Trophoblast cell (in vitro differentiated cells and primary cell): ENCODE results near the gene ZFTA.
A peak's percentile ranks its signal among the peaks of the same experiment; 100 is the strongest.
"Not testable (repeated sequence)": the region's sequence is repeated elsewhere in the genome, so short reads cannot be mapped to it uniquely, and the experiment has no call there.

Experiments used
- DNase-seq, 2 donors: peaks; one replicate each; pipeline ENCODE4 v3.0.0-alpha.2; 2016
- H2AFZ ChIP-seq: 2 replicates; pipeline ENCODE4 v1.6.1; 2013; ENCODE audit warnings: low read length, moderate library complexity, mild to moderate bottlenecking; ENCODE audit not compliant: insufficient read depth, poor library complexity
- H2AK5ac ChIP-seq: 2 replicates; pipeline ENCODE4 v1.6.1; 2013; ENCODE audit warnings: mild to moderate bottlenecking, low read length
- H2BK120ac ChIP-seq: 2 replicates; pipeline ENCODE4 v1.6.1; 2013; ENCODE audit warnings: low read length, mild to moderate bottlenecking, moderate library complexity; ENCODE audit not compliant: insufficient read depth, poor library complexity
- H2BK12ac ChIP-seq: 2 replicates; pipeline ENCODE4 v1.6.1; 2013; ENCODE audit warnings: mild to moderate bottlenecking, low read length, moderate library complexity
- H2BK5ac ChIP-seq: 2 replicates; pipeline ENCODE4 v1.6.1; 2013; ENCODE audit warnings: low read length, low read depth, moderate library complexity, mild to moderate bottlenecking; ENCODE audit not compliant: poor library complexity
- H3K14ac ChIP-seq: 2 replicates; pipeline ENCODE4 v1.6.1; 2013; ENCODE audit warnings: mild to moderate bottlenecking, low read length
- H3K18ac ChIP-seq: 2 replicates; pipeline ENCODE4 v1.6.1; 2013; ENCODE audit warnings: mild to moderate bottlenecking, low read length
- H3K23ac ChIP-seq: 2 replicates; pipeline ENCODE4 v1.6.1; 2013; ENCODE audit warnings: low read length
- H3K27ac ChIP-seq: 2 replicates; pipeline ENCODE4 v1.5.1; 2013; ENCODE audit warnings: low read depth, mild to moderate bottlenecking, inconsistent platforms, low read length, moderate library complexity
- H3K27me3 ChIP-seq: 2 replicates; pipeline ENCODE4 v1.6.1; 2013; ENCODE audit warnings: inconsistent platforms, mild to moderate bottlenecking, low read length, moderate library complexity; ENCODE audit not compliant: insufficient read depth
- H3K36me3 ChIP-seq, 2 experiments: 1 replicate in 1 of 2; 2 replicates in 1 of 2; pipeline ENCODE4 v1.6.1; 2013; ENCODE audit warnings: low read length in 2 of 2, mild to moderate bottlenecking in 2 of 2, moderate library complexity in 1 of 2; ENCODE audit not compliant: insufficient read depth in 2 of 2, control insufficient read depth in 1 of 2
- H3K4ac ChIP-seq: 2 replicates; pipeline ENCODE4 v1.6.1; 2013; ENCODE audit warnings: low read depth, mild to moderate bottlenecking, low read length, moderate library complexity
- H3K4me1 ChIP-seq, 2 experiments: 1 replicate in 1 of 2; 2 replicates in 1 of 2; pipeline ENCODE4 v1.6.1; 2013; ENCODE audit warnings: low read length in 2 of 2, mild to moderate bottlenecking in 2 of 2, moderate library complexity in 1 of 2; ENCODE audit not compliant: insufficient read depth in 2 of 2, control insufficient read depth in 1 of 2
- H3K4me2 ChIP-seq: 2 replicates; pipeline ENCODE4 v1.6.1; 2013; ENCODE audit warnings: inconsistent platforms, mild to moderate bottlenecking, low read length, moderate library complexity
- H3K4me3 ChIP-seq: 2 replicates; pipeline ENCODE4 v1.5.1; 2013; ENCODE audit warnings: mild to moderate bottlenecking, low read depth, low read length, inconsistent platforms
- H3K79me1 ChIP-seq: one replicate; pipeline ENCODE4 v1.6.1; 2013; ENCODE audit warnings: low read length
- H3K79me2 ChIP-seq: 2 replicates; pipeline ENCODE4 v1.6.1; 2013; ENCODE audit warnings: low read length, mild to moderate bottlenecking; ENCODE audit not compliant: control insufficient read depth, insufficient read depth, poor library complexity
- H3K9ac ChIP-seq: 2 replicates; pipeline ENCODE4 v1.6.1; 2013; ENCODE audit warnings: mild to moderate bottlenecking, low read length
- H3K9me3 ChIP-seq: 2 replicates; pipeline ENCODE4 v1.6.1; 2013; ENCODE audit warnings: low read depth, mild to moderate bottlenecking, control low read depth, inconsistent platforms, low read length; ENCODE audit not compliant: insufficient read depth
- H4K12ac ChIP-seq: 2 replicates; pipeline ENCODE4 v1.6.1; 2013; ENCODE audit warnings: low read depth, mild to moderate bottlenecking, low read length, moderate library complexity
- H4K8ac ChIP-seq: 2 replicates; pipeline ENCODE4 v1.6.1; 2013; ENCODE audit warnings: low read depth, mild to moderate bottlenecking, low read length, moderate library complexity
- H4K91ac ChIP-seq: one replicate; pipeline ENCODE4 v1.6.1; 2013; ENCODE audit warnings: low read depth, mild to moderate bottlenecking, low read length, moderate library complexity
- WGBS: extraction: QIAGEN DNeasy Blood & Tissue Kit; methylation state at CpG from one replicate; pipeline ENCODE4 v1.1.7; 2013; ENCODE audit warnings: missing lambda C conversion rate; ENCODE audit not compliant: insufficient read length, insufficient coverage; ENCODE audit errors: extremely low coverage; 5-methylcytosine and 5-hydroxymethylcytosine counted together

ZFTA gene

GRCh38 chr11:63775191-63775590, 6.6 kb upstream of the ZFTA start:
- peaks cover 21% of the 10 kb centered on the region for H3K79me1 ChIP-seq
- H3K4ac ChIP-seq: no peak overlapping the region
- no CpG with 5 or more reads among the region's 3 CpGs for WGBS

GRCh38 chr11:63771741-63772318, 3.3 kb upstream of the ZFTA start:
- peak overlapping the region; percentile 9 for H4K8ac ChIP-seq
- H3K79me2 ChIP-seq: peaks cover 16% of the 10 kb centered on the region
- not testable (repeated sequence) for DNase-seq, H4K91ac ChIP-seq, H2BK5ac ChIP-seq, H3K4me3 ChIP-seq, H3K4ac ChIP-seq, H3K18ac ChIP-seq, H3K27ac ChIP-seq, H3K9me3 ChIP-seq, H2BK120ac ChIP-seq, H3K36me3 ChIP-seq, H2AK5ac ChIP-seq, H2AFZ ChIP-seq, H3K9ac ChIP-seq, H3K14ac ChIP-seq, H3K4me2 ChIP-seq, H3K4me1 ChIP-seq, H3K23ac ChIP-seq, H4K12ac ChIP-seq, H3K27me3 ChIP-seq
- WGBS: no CpG with 5 or more reads among the region's 2 CpGs
- H3K79me1 ChIP-seq: peaks cover 21% of the 10 kb centered on the region
- H2BK12ac ChIP-seq: peak overlapping the region; percentile 45

More at GRCh38 chr11:63775191-63775590, 6.6 kb upstream of the ZFTA start:
- H3K23ac ChIP-seq: no peak overlapping the region
- H3K18ac ChIP-seq: no peak overlapping the region
- no peak overlapping the region for H2BK5ac ChIP-seq
- no peak overlapping the region for H4K12ac ChIP-seq
- H4K8ac ChIP-seq: no peak overlapping the region
- H3K36me3 ChIP-seq: no peaks in the 10 kb centered on the region
- no peak overlapping the region for H3K4me2 ChIP-seq
- no peak overlapping the region for H3K14ac ChIP-seq
- H4K91ac ChIP-seq: no peak overlapping the region
- H2BK12ac ChIP-seq: no peak overlapping the region
- H2AK5ac ChIP-seq: no peak overlapping the region
- H3K9me3 ChIP-seq: no peaks in the 10 kb centered on the region
- no peaks in the 10 kb centered on the region for H3K27me3 ChIP-seq
- H3K9ac ChIP-seq: no peak overlapping the region
- no peak overlapping the region for H2BK120ac ChIP-seq
- H3K79me2 ChIP-seq: no peaks in the 10 kb centered on the region
- H3K4me1 ChIP-seq: peaks cover 6 to 15% of the 10 kb centered on the region in 2 experiments
- no peak overlapping the region for H3K27ac ChIP-seq
- no peak overlapping the region for H3K4me3 ChIP-seq
- no peak for DNase-seq
- no peak overlapping the region for H2AFZ ChIP-seq

GRCh38 chr11:63770763-63771162, 2.2 kb upstream of the ZFTA start:
- Histone ChIP-seq H2BK120ac (no peak overlapping the region), H2AK5ac (no peak overlapping the region), H3K9ac (no peak overlapping the region), H3K79me2 (peaks cover 17% of the 10 kb centered on the region), H3K4ac (no peak overlapping the region), H3K36me3 (peaks cover 4 to 8% of the 10 kb centered on the region in 2 experiments), H3K4me2 (no peak overlapping the region), H2AFZ (no peak overlapping the region), H3K18ac (no peak overlapping the region), H2BK12ac (no peak overlapping the region), H3K14ac (no peak overlapping the region), H4K91ac (no peak overlapping the region), H3K23ac (no peak overlapping the region), H2BK5ac (no peak overlapping the region), H3K27ac (no peak overlapping the region), H4K8ac (no peak overlapping the region), H4K12ac (no peak overlapping the region), H3K9me3 (no peaks in the 10 kb centered on the region), H3K79me1 (peaks cover 21% of the 10 kb centered on the region), H3K27me3 (no peaks in the 10 kb centered on the region), H3K4me1 (peaks cover 16 to 17% of the 10 kb centered on the region in 2 experiments), H3K4me3 (no peak overlapping the region)
- no CpG with 5 or more reads among the region's 7 CpGs for WGBS
- DNase-seq: no peak

- peak overlapping the region; percentile 63 for H2AFZ ChIP-seq
- WGBS: no CpG with 5 or more reads among the region's 35 CpGs
- peak overlapping the region; percentile 55 for H2BK5ac ChIP-seq
These were observed 1.3 kb upstream of the ZFTA start for GRCh38 chr11:63769714-63770455.

More at GRCh38 chr11:63769714-63770455, 1.3 kb upstream of the ZFTA start:
- Histone ChIP-seq H3K4me1 (peaks cover 22 to 26% of the 10 kb centered on the region in 2 experiments), H4K91ac (peak overlapping the region; percentile 82), H2BK12ac (peak overlapping the region; percentile 63), H3K18ac (peak overlapping the region; percentile 89), H3K9me3 (no peaks in the 10 kb centered on the region), H3K4me2 (peak overlapping the region; percentile 83), H3K23ac (no peak overlapping the region), H3K79me2 (peaks cover 17% of the 10 kb centered on the region), H3K14ac (peak overlapping the region; percentile 56), H2BK120ac (peak overlapping the region; percentile 92), H4K12ac (peak overlapping the region; percentile 92), H3K4me3 (peak overlapping the region; percentile 88), H3K4ac (peak overlapping the region; percentile 84), H2AK5ac (peak overlapping the region; percentile 88), H4K8ac (peak overlapping the region; percentile 89), H3K27me3 (no peaks in the 10 kb centered on the region), H3K27ac (peak overlapping the region; percentile 16), H3K9ac (peak overlapping the region; percentile 88), H3K36me3 (peaks cover 12 to 14% of the 10 kb centered on the region in 2 experiments), H3K79me1 (peaks cover 21% of the 10 kb centered on the region)
- peak in 1 of 2 donors; percentile 52 for DNase-seq
